ENCODE data around the gene AGRN. TPM values are rescaled to one million over a fixed set of nuclear protein-coding genes. Genes with fewer than 3 reads are reported as not detected.

AGRN gene
- total and polyA plus RNA-seq, 4 donors: 1.8 to 22.4 (median 16.9) TPM

DNA sequence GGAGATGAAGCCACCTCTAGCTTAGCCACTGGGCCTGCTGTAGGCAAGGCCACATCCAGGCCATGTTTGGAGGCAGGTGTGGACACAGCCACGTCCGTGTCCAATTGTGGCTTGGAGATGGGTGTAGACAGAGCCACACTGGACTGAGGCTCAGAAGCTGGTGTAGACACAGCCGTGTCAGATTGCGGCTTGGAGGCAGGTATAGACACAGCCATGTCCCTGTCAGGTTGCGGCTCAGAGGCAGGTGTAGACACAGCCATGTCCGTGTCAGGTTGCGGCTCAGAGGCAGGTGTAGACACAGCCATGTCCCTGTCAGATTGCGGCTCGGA, 40.2 kb upstream of the AGRN start:
- no peak for DNase-seq (ENCODE audit: low spot score)
- TF ChIP-seq, protein P1, sequence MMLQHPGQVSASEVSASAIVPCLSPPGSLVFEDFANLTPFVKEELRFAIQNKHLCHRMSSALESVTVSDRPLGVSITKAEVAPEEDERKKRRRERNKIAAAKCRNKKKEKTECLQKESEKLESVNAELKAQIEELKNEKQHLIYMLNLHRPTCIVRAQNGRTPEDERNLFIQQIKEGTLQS (IDR thresholded peaks at IDR 0.05): no peak
- TF ChIP-seq HNF4A (conservative IDR thresholded peaks at IDR 0.05): no peak
- no peak for TF ChIP-seq RAD21 (IDR thresholded peaks at IDR 0.05)
- TF ChIP-seq EGR1 (IDR thresholded peaks at IDR 0.05; ENCODE audit: low read depth in 2 of 2): no peak
- TF ChIP-seq, protein P2, sequence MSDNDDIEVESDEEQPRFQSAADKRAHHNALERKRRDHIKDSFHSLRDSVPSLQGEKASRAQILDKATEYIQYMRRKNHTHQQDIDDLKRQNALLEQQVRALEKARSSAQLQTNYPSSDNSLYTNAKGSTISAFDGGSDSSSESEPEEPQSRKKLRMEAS (IDR thresholded peaks at IDR 0.05): no peak
- no peak for TF ChIP-seq JUND (IDR thresholded peaks at IDR 0.05)
- no peak for TF ChIP-seq SP1 (IDR thresholded peaks at IDR 0.05)
- no peak overlapping the region for H3K9ac ChIP-seq (ENCODE audit: low read depth in 1 of 2, low read length in 2 of 2)
- WGBS: 91% methylated on average over 9 of the region's 9 CpGs
- H3K4me1 ChIP-seq (ENCODE audit: control insufficient read depth in 4 of 4, insufficient read depth in 4 of 4, low read length in 3 of 4): peaks cover 0 to 6% (median 2%) of the 10 kb centered on the region in 4 donors
- no peaks in the 10 kb centered on the region for H3K9me3 ChIP-seq (ENCODE audit: control insufficient read depth in 4 of 4, low read length in 3 of 4)
- H3K4me3 ChIP-seq (ENCODE audit: low read depth in 1 of 3, low read length in 3 of 3): no peak overlapping the region
- H3K27me3 ChIP-seq (ENCODE audit: control insufficient read depth in 4 of 4, insufficient read depth in 4 of 4, low read length in 3 of 4): peaks cover 0 to 4% (median 3%) of the 10 kb centered on the region in 4 donors
- H3K36me3 ChIP-seq (ENCODE audit: control insufficient read depth in 4 of 4, insufficient read depth in 3 of 4, low read depth in 1 of 4, low read length in 3 of 4): no peaks in the 10 kb centered on the region
- H3K27ac ChIP-seq (ENCODE audit: low read depth in 1 of 2, low read length in 2 of 2): no peak overlapping the region

DNA sequence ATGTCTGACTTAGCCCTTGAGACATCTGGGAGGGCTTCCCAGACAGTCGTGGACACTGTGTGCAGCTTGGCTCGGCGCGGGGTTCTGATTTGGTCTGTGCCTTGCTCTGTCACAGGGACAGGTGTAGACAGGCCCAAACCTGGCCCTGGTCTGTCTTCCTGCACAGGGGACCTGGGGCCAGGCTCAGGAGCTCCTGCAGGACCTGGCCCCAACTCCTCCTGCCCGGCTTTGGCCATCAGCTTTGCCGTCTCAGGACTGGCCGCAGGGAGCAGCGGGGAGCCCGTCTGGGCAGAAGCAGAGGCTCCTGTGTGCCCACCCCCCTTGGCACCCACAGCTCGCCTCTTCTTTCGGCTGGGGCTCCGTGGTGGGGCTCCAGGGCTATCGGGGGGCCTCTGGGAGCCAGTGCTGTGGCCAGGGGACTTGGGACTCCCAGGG, 39.8 kb upstream of the AGRN start:
- 82% methylated on average over 13 of the region's 13 CpGs for WGBS
- peaks cover 0 to 4% (median 2%) of the 10 kb centered on the region in 4 donors for H3K27me3 ChIP-seq (ENCODE audit: control insufficient read depth in 4 of 4, insufficient read depth in 4 of 4, low read length in 3 of 4)
- H3K9ac ChIP-seq (ENCODE audit: low read depth in 1 of 2, low read length in 2 of 2): no peak overlapping the region
- no peaks in the 10 kb centered on the region for H3K36me3 ChIP-seq (ENCODE audit: control insufficient read depth in 4 of 4, insufficient read depth in 3 of 4, low read depth in 1 of 4, low read length in 3 of 4)
- H3K4me1 ChIP-seq (ENCODE audit: control insufficient read depth in 4 of 4, insufficient read depth in 4 of 4, low read length in 3 of 4): peaks cover 0 to 6% (median 2%) of the 10 kb centered on the region in 4 donors
- H3K27ac ChIP-seq (ENCODE audit: low read depth in 1 of 2, low read length in 2 of 2): no peak overlapping the region
- no peak for TF ChIP-seq HNF4A (conservative IDR thresholded peaks at IDR 0.05)
- no peak for TF ChIP-seq SP1 (IDR thresholded peaks at IDR 0.05)
- TF ChIP-seq RXRA (IDR thresholded peaks at IDR 0.05): no peak
- TF ChIP-seq FOXA1 (IDR thresholded peaks at IDR 0.05): no peak
- no peak for TF ChIP-seq NR2F2 (IDR thresholded peaks at IDR 0.05)
- TF ChIP-seq, protein P2 (IDR thresholded peaks at IDR 0.05): no peak
- TF ChIP-seq TAF1 (conservative IDR thresholded peaks at IDR 0.05): no peak
- TF ChIP-seq, protein P1 (IDR thresholded peaks at IDR 0.05): no peak
- TF ChIP-seq, protein P3, sequence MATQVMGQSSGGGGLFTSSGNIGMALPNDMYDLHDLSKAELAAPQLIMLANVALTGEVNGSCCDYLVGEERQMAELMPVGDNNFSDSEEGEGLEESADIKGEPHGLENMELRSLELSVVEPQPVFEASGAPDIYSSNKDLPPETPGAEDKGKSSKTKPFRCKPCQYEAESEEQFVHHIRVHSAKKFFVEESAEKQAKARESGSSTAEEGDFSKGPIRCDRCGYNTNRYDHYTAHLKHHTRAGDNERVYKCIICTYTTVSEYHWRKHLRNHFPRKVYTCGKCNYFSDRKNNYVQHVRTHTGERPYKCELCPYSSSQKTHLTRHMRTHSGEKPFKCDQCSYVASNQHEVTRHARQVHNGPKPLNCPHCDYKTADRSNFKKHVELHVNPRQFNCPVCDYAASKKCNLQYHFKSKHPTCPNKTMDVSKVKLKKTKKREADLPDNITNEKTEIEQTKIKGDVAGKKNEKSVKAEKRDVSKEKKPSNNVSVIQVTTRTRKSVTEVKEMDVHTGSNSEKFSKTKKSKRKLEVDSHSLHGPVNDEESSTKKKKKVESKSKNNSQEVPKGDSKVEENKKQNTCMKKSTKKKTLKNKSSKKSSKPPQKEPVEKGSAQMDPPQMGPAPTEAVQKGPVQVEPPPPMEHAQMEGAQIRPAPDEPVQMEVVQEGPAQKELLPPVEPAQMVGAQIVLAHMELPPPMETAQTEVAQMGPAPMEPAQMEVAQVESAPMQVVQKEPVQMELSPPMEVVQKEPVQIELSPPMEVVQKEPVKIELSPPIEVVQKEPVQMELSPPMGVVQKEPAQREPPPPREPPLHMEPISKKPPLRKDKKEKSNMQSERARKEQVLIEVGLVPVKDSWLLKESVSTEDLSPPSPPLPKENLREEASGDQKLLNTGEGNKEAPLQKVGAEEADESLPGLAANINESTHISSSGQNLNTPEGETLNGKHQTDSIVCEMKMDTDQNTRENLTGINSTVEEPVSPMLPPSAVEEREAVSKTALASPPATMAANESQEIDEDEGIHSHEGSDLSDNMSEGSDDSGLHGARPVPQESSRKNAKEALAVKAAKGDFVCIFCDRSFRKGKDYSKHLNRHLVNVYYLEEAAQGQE (IDR thresholded peaks at IDR 0.05): no peak
- TF ChIP-seq, protein P4, sequence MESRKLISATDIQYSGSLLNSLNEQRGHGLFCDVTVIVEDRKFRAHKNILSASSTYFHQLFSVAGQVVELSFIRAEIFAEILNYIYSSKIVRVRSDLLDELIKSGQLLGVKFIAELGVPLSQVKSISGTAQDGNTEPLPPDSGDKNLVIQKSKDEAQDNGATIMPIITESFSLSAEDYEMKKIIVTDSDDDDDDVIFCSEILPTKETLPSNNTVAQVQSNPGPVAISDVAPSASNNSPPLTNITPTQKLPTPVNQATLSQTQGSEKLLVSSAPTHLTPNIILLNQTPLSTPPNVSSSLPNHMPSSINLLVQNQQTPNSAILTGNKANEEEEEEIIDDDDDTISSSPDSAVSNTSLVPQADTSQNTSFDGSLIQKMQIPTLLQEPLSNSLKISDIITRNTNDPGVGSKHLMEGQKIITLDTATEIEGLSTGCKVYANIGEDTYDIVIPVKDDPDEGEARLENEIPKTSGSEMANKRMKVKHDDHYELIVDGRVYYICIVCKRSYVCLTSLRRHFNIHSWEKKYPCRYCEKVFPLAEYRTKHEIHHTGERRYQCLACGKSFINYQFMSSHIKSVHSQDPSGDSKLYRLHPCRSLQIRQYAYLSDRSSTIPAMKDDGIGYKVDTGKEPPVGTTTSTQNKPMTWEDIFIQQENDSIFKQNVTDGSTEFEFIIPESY (IDR thresholded peaks at IDR 0.05): no peak
- TF ChIP-seq EGR1 (IDR thresholded peaks at IDR 0.05; ENCODE audit: low read depth in 2 of 2): no peak
- no peak for TF ChIP-seq JUND (IDR thresholded peaks at IDR 0.05)
- no peak for TF ChIP-seq FOXA2 (IDR thresholded peaks at IDR 0.05)
- TF ChIP-seq, protein P5, sequence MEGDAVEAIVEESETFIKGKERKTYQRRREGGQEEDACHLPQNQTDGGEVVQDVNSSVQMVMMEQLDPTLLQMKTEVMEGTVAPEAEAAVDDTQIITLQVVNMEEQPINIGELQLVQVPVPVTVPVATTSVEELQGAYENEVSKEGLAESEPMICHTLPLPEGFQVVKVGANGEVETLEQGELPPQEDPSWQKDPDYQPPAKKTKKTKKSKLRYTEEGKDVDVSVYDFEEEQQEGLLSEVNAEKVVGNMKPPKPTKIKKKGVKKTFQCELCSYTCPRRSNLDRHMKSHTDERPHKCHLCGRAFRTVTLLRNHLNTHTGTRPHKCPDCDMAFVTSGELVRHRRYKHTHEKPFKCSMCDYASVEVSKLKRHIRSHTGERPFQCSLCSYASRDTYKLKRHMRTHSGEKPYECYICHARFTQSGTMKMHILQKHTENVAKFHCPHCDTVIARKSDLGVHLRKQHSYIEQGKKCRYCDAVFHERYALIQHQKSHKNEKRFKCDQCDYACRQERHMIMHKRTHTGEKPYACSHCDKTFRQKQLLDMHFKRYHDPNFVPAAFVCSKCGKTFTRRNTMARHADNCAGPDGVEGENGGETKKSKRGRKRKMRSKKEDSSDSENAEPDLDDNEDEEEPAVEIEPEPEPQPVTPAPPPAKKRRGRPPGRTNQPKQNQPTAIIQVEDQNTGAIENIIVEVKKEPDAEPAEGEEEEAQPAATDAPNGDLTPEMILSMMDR (IDR thresholded peaks at IDR 0.05; ENCODE audit: low read depth, low read length, missing input control): no peak
- H3K4me3 ChIP-seq (ENCODE audit: low read depth in 1 of 3, low read length in 3 of 3): no peak overlapping the region
- H3K9me3 ChIP-seq (ENCODE audit: control insufficient read depth in 4 of 4, low read length in 3 of 4): no peaks in the 10 kb centered on the region
- DNase-seq (ENCODE audit: low spot score): no peak
